ENCODE results near the gene FGF12. TPM values are rescaled to one million over a fixed set of nuclear protein-coding genes. Genes with fewer than 3 reads are reported as not detected.

The FGF12 gene
- total RNA-seq, 1 donor from 2014 or later = 6.1 TPM

DNA sequence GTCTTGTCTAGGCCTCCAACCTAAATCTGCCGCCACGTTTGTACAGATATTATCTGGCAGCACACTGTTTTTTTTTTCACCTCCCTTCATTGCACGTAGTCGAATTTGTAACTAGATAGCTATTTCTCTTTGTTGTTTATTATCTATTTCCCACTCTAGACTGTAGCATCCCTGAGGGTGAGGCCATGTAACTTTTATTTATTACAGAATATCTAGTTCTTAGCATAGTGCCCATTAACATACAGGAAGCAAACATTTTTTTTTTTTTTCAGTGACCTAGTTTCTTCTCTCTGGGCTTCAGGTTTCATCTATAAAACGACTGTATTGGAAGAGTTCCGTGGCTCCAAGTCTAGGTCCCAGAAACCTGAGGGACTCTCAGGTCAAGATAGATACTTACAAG lies 354.3 kb downstream of the FGF12 start:
- Mint-ChIP-seq H3K9me3 (ENCODE audit: low read depth) (no peaks in the 10 kb centered on the region), H3K4me1 (ENCODE audit: low read depth) (no peaks in the 10 kb centered on the region), H3K4me3 (ENCODE audit: low read depth) (no peak overlapping the region), H3K27me3 (no peaks in the 10 kb centered on the region), H3K27ac (no peak overlapping the region), H3K36me3 (ENCODE audit: insufficient read depth) (no peaks in the 10 kb centered on the region)
- TF ChIP-seq, protein P1, sequence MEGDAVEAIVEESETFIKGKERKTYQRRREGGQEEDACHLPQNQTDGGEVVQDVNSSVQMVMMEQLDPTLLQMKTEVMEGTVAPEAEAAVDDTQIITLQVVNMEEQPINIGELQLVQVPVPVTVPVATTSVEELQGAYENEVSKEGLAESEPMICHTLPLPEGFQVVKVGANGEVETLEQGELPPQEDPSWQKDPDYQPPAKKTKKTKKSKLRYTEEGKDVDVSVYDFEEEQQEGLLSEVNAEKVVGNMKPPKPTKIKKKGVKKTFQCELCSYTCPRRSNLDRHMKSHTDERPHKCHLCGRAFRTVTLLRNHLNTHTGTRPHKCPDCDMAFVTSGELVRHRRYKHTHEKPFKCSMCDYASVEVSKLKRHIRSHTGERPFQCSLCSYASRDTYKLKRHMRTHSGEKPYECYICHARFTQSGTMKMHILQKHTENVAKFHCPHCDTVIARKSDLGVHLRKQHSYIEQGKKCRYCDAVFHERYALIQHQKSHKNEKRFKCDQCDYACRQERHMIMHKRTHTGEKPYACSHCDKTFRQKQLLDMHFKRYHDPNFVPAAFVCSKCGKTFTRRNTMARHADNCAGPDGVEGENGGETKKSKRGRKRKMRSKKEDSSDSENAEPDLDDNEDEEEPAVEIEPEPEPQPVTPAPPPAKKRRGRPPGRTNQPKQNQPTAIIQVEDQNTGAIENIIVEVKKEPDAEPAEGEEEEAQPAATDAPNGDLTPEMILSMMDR (IDR thresholded peaks at IDR 0.05; ENCODE audit: unreplicated experiment) = no peak
- DNase-seq (ENCODE audit: low spot score, unreplicated experiment) = no peak

DNA sequence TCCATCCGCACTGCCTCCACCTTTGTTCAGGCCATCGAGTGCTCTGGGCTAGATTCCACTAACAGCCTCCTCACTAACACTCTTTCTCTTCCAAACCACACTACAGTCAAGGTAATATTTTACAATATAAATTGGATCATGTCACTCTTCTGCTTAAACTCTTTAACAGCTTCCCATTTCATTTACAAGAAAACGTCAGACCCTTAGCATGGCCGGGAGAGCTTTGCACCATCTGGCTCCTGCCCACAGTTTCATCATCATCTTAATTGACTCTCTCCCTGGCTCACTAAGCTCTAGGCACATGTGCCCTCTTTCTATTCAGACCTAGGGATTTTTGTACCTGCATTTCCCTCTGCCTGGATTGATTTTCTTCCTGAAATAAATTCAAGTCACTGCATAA lies 354.7 kb downstream of the FGF12 start:
- TF ChIP-seq, protein P1 (IDR thresholded peaks at IDR 0.05; ENCODE audit: unreplicated experiment) = no peak
- Mint-ChIP-seq H3K4me3 (ENCODE audit: low read depth) (no peak overlapping the region), H3K36me3 (ENCODE audit: insufficient read depth) (no peaks in the 10 kb centered on the region), H3K9me3 (ENCODE audit: low read depth) (no peaks in the 10 kb centered on the region), H3K27ac (no peak overlapping the region), H3K4me1 (ENCODE audit: low read depth) (no peaks in the 10 kb centered on the region), H3K27me3 (no peaks in the 10 kb centered on the region)
- no peak for DNase-seq (ENCODE audit: low spot score, unreplicated experiment)

DNA sequence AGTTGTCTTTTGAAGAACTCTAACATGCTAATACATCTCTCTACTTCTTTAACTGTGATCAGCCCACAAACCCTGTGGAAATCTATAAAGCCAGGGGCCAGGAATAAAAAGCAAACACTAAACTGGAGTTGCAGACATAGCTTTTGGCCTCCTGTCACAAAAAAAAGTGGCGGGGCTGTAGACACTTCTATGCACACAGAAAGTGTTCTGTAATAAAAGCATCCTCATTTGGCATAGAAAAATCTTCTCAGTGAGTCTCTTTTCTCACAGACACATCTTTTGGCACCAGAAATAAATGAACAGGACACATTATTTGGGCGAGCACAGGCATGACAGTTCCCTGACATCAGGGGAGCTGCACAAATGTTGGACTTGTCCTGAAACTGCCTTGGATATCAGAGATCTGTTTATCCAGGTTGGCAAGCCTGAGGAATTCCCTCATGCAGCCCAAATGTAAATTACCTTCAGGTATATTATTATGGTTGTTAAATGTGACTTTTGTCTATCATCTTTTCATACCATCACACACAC lies 355.4 kb downstream of the FGF12 start:
- H3K4me1 Mint-ChIP-seq (ENCODE audit: low read depth) = no peaks in the 10 kb centered on the region

DNA sequence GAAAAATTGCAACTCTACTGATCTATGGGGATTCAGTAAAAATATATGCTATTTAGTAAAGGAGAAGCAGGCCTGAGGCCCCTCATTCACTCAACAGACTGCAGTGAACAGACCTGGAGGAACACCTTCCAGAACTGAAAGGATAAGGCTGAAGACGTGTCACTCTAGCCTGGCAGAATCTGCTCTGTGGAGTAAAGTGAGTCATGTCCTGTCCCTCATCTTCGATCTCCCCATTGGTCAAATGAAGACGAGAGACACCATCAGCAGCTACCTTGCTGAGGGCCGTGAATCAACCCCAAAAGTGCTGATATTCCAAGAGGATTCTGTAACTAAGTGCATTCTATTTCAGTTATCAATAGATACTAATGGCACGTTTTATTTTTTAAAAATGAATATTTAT lies 359.7 kb downstream of the FGF12 start:
- Mint-ChIP-seq H3K36me3 (ENCODE audit: insufficient read depth) (no peaks in the 10 kb centered on the region), H3K4me1 (ENCODE audit: low read depth) (peaks cover 4% of the 10 kb centered on the region), H3K4me3 (ENCODE audit: low read depth) (no peak overlapping the region), H3K27me3 (no peaks in the 10 kb centered on the region), H3K9me3 (ENCODE audit: low read depth) (no peaks in the 10 kb centered on the region), H3K27ac (no peak overlapping the region)
- TF ChIP-seq, protein P1 (IDR thresholded peaks at IDR 0.05; ENCODE audit: unreplicated experiment) = no peak
- DNase-seq (ENCODE audit: low spot score, unreplicated experiment) = no peak

More for the DNA sequence above, 355.4 kb downstream of the FGF12 start:
- DNase-seq (ENCODE audit: low spot score, unreplicated experiment) = no peak
- TF ChIP-seq, protein P1 (IDR thresholded peaks at IDR 0.05; ENCODE audit: unreplicated experiment) = no peak
- no peak overlapping the region for H3K4me3 Mint-ChIP-seq (ENCODE audit: low read depth)
- H3K27me3 Mint-ChIP-seq = no peaks in the 10 kb centered on the region
- H3K27ac Mint-ChIP-seq = no peak overlapping the region
- no peaks in the 10 kb centered on the region for H3K36me3 Mint-ChIP-seq (ENCODE audit: insufficient read depth)
- H3K9me3 Mint-ChIP-seq (ENCODE audit: low read depth) = no peaks in the 10 kb centered on the region

DNA sequence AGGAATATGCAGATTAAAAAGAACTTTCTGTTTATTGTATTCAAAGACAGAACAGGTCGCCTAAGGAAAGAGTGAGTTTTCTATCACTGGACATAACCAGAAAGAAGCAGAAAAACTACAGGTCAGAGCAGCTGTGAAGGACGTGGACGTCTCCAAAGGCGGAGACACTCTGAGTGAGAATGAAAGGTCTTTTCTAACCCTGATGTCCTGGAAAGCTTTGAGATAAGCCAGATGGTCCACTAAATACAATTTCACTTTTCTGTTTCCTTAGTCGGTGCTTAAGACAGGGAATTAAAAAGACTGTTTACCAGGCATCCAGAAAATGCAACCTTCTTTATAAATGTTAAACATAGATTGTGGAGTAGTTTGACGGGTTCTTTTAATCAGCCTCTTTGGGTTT lies 360.4 kb downstream of the FGF12 start:
- Mint-ChIP-seq H3K27ac (no peak overlapping the region), H3K4me3 (ENCODE audit: low read depth) (no peak overlapping the region), H3K27me3 (no peaks in the 10 kb centered on the region), H3K9me3 (ENCODE audit: low read depth) (no peaks in the 10 kb centered on the region), H3K36me3 (ENCODE audit: insufficient read depth) (no peaks in the 10 kb centered on the region), H3K4me1 (ENCODE audit: low read depth) (peaks cover 8% of the 10 kb centered on the region)
- DNase-seq (ENCODE audit: low spot score, unreplicated experiment) = no peak
- TF ChIP-seq, protein P1 (IDR thresholded peaks at IDR 0.05; ENCODE audit: unreplicated experiment) = no peak

Data from progenitor cell of endocrine pancreas (in vitro differentiated cells).